ENCODE measurements around the gene NTM.

The NTM gene

GRCh38 chr11:131893103-131893890 lies 522.9 kb downstream of the NTM start:
- H3K4me3 ChIP-seq, result no peak overlapping the region
- no peak overlapping the region for H3K9ac ChIP-seq (ENCODE audit: insufficient read length)
- no peaks in the 10 kb centered on the region for H3K36me3 ChIP-seq (ENCODE audit: insufficient read depth, low read length)
- no peak overlapping the region for H3K27ac ChIP-seq
- TF ChIP-seq FOXP2 (optimal IDR thresholded peaks at IDR 0.05; ENCODE audit: control extremely low read depth, extremely low read length, insufficient read depth) (no peak), EZH2 (IDR thresholded peaks at IDR 0.05) (no peak), POLR2AphosphoS5 (IDR thresholded peaks at IDR 0.05; ENCODE audit: borderline replicate concordance, low read depth, low read length) (no peak)
- H3K9me3 ChIP-seq (ENCODE audit: low read depth, low read length), result no peaks in the 10 kb centered on the region
- no peak for DNase-seq (ENCODE audit: low read depth, low spot score)

GRCh38 chr11:131893988-131894387 lies 523.6 kb downstream of the NTM start:
- H3K4me3 ChIP-seq, result no peak overlapping the region
- TF ChIP-seq FOXP2 (optimal IDR thresholded peaks at IDR 0.05; ENCODE audit: control extremely low read depth, extremely low read length, insufficient read depth) (no peak), EZH2 (IDR thresholded peaks at IDR 0.05) (no peak), POLR2AphosphoS5 (IDR thresholded peaks at IDR 0.05; ENCODE audit: borderline replicate concordance, low read depth, low read length) (no peak)
- H3K27ac ChIP-seq, result no peak overlapping the region
- no peaks in the 10 kb centered on the region for H3K36me3 ChIP-seq (ENCODE audit: insufficient read depth, low read length)
- no peaks in the 10 kb centered on the region for H3K9me3 ChIP-seq (ENCODE audit: low read depth, low read length)
- DNase-seq (ENCODE audit: low read depth, low spot score), result no peak
- no peak overlapping the region for H3K9ac ChIP-seq (ENCODE audit: insufficient read length)

GRCh38 chr11:131894615-131895544 lies 524.5 kb downstream of the NTM start:
- no peak for TF ChIP-seq EZH2 (IDR thresholded peaks at IDR 0.05)
- no peak for TF ChIP-seq FOXP2 (optimal IDR thresholded peaks at IDR 0.05; ENCODE audit: control extremely low read depth, extremely low read length, insufficient read depth)
- no peak for TF ChIP-seq POLR2AphosphoS5 (IDR thresholded peaks at IDR 0.05; ENCODE audit: borderline replicate concordance, low read depth, low read length)
- no peak for DNase-seq (ENCODE audit: low read depth, low spot score)
- H3K9me3 ChIP-seq (ENCODE audit: low read depth, low read length), result no peaks in the 10 kb centered on the region

GRCh38 chr11:131895865-131896264 lies 525.5 kb downstream of the NTM start:
- DNase-seq (ENCODE audit: low read depth, low spot score), result no peak
- Histone ChIP-seq H3K9me3 (ENCODE audit: low read depth, low read length) (no peaks in the 10 kb centered on the region), H3K27ac (no peak overlapping the region), H3K9ac (ENCODE audit: insufficient read length) (no peak overlapping the region), H3K4me3 (no peak overlapping the region), H3K36me3 (ENCODE audit: insufficient read depth, low read length) (no peaks in the 10 kb centered on the region)
- no peak for TF ChIP-seq POLR2AphosphoS5 (IDR thresholded peaks at IDR 0.05; ENCODE audit: borderline replicate concordance, low read depth, low read length)
- TF ChIP-seq EZH2 (IDR thresholded peaks at IDR 0.05), result no peak
- TF ChIP-seq FOXP2 (optimal IDR thresholded peaks at IDR 0.05; ENCODE audit: control extremely low read depth, extremely low read length, insufficient read depth), result no peak

More at GRCh38 chr11:131894615-131895544, 524.5 kb downstream of the NTM start:
- Histone ChIP-seq H3K9ac (ENCODE audit: insufficient read length) (no peak overlapping the region), H3K27ac (no peak overlapping the region), H3K4me3 (no peak overlapping the region), H3K36me3 (ENCODE audit: insufficient read depth, low read length) (no peaks in the 10 kb centered on the region)

GRCh38 chr11:131896978-131897615 lies 526.7 kb downstream of the NTM start:
- no peak overlapping the region for H3K9ac ChIP-seq (ENCODE audit: insufficient read length)
- H3K27ac ChIP-seq, result no peak overlapping the region
- TF ChIP-seq FOXP2 (optimal IDR thresholded peaks at IDR 0.05; ENCODE audit: control extremely low read depth, extremely low read length, insufficient read depth), result no peak
- no peak for TF ChIP-seq POLR2AphosphoS5 (IDR thresholded peaks at IDR 0.05; ENCODE audit: borderline replicate concordance, low read depth, low read length)
- TF ChIP-seq EZH2 (IDR thresholded peaks at IDR 0.05), result no peak
- no peaks in the 10 kb centered on the region for H3K9me3 ChIP-seq (ENCODE audit: low read depth, low read length)
- no peaks in the 10 kb centered on the region for H3K36me3 ChIP-seq (ENCODE audit: insufficient read depth, low read length)
- H3K4me3 ChIP-seq, result no peak overlapping the region
- no peak for DNase-seq (ENCODE audit: low read depth, low spot score)

GRCh38 chr11:131897956-131898355 lies 527.5 kb downstream of the NTM start:
- TF ChIP-seq EZH2 (IDR thresholded peaks at IDR 0.05), result no peak
- no peak for TF ChIP-seq POLR2AphosphoS5 (IDR thresholded peaks at IDR 0.05; ENCODE audit: borderline replicate concordance, low read depth, low read length)
- TF ChIP-seq FOXP2 (optimal IDR thresholded peaks at IDR 0.05; ENCODE audit: control extremely low read depth, extremely low read length, insufficient read depth), result no peak
- no peaks in the 10 kb centered on the region for H3K36me3 ChIP-seq (ENCODE audit: insufficient read depth, low read length)
- H3K9me3 ChIP-seq (ENCODE audit: low read depth, low read length), result no peaks in the 10 kb centered on the region
- no peak overlapping the region for H3K9ac ChIP-seq (ENCODE audit: insufficient read length)
- H3K4me3 ChIP-seq, result no peak overlapping the region
- DNase-seq (ENCODE audit: low read depth, low spot score), result no peak
- no peak overlapping the region for H3K27ac ChIP-seq

- H3K4me3 ChIP-seq, result no peak overlapping the region
- H3K9ac ChIP-seq (ENCODE audit: insufficient read length), result no peak overlapping the region
- no peaks in the 10 kb centered on the region for H3K9me3 ChIP-seq (ENCODE audit: low read depth, low read length)
- no peak for DNase-seq (ENCODE audit: low read depth, low spot score)
- TF ChIP-seq FOXP2 (optimal IDR thresholded peaks at IDR 0.05; ENCODE audit: control extremely low read depth, extremely low read length, insufficient read depth) (no peak), POLR2AphosphoS5 (IDR thresholded peaks at IDR 0.05; ENCODE audit: borderline replicate concordance, low read depth, low read length) (no peak), EZH2 (IDR thresholded peaks at IDR 0.05) (no peak)
- H3K36me3 ChIP-seq (ENCODE audit: insufficient read depth, low read length), result no peaks in the 10 kb centered on the region
- no peak overlapping the region for H3K27ac ChIP-seq
Observed at GRCh38 chr11:131898949-131899348, 528.5 kb downstream of the NTM start.
